ENCODE measurements around the gene ASB3.

DNA sequence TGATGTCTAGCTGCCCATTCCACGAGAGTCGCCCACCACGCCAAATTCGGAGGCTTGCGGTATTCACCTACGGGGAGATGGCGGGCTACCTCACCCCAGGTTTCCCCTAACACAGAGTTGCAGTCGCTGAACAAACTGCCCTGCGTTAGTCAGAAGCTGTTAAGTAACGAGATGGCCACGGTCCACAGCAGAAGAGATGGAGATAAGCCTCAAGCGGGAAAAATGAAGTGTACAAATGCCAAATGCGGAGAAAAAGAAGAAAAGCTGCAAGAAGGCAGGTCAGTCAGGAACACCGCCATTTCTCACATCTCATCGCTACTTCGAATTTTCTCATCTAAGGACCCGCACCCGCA is 425 bp downstream of the ASB3 start:
- TF ChIP-seq CREB1 (IDR thresholded peaks at IDR 0.05; ENCODE audit: low read depth) (no peak), NFIC (IDR thresholded peaks at IDR 0.05) (no peak), REST (IDR thresholded peaks at IDR 0.05; ENCODE audit: low read depth) (no peak), TAF1 (IDR thresholded peaks at IDR 0.05; ENCODE audit: low read depth) (no peak), EP300 (IDR thresholded peaks at IDR 0.05; ENCODE audit: borderline replicate concordance) (no peak), TEAD4 (IDR thresholded peaks at IDR 0.05) (no peak), CEBPB (IDR thresholded peaks at IDR 0.05) (no peak), RAD21 (IDR thresholded peaks at IDR 0.05; ENCODE audit: low read depth) (no peak), YY1 (IDR thresholded peaks at IDR 0.05; ENCODE audit: low read depth) (no peak), EGR1 (IDR thresholded peaks at IDR 0.05) (no peak)
- TF ChIP-seq, protein P1, sequence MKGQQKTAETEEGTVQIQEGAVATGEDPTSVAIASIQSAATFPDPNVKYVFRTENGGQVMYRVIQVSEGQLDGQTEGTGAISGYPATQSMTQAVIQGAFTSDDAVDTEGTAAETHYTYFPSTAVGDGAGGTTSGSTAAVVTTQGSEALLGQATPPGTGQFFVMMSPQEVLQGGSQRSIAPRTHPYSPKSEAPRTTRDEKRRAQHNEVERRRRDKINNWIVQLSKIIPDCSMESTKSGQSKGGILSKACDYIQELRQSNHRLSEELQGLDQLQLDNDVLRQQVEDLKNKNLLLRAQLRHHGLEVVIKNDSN (IDR thresholded peaks at IDR 0.05), result no peak
- TF ChIP-seq, protein P2, sequence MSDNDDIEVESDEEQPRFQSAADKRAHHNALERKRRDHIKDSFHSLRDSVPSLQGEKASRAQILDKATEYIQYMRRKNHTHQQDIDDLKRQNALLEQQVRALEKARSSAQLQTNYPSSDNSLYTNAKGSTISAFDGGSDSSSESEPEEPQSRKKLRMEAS (IDR thresholded peaks at IDR 0.05), result no peak

Measured in Ishikawa (cell line).